GF-D8 (cell line): ENCODE measurements around the gene NINJ1.

Experiments used
- DNase-seq: peaks from one replicate; lab custom pipeline; 2025; lab: John Stamatoyannopoulos, UW

NINJ1 gene

GRCh38 chr9:93099551-93100275 is 34.3 kb downstream of the NINJ1 start:
- DNase-seq: no peak

GRCh38 chr9:93098236-93098946 is 35.7 kb downstream of the NINJ1 start:
- peak; percentile 68 for DNase-seq

- no peak for DNase-seq
Measured at GRCh38 chr9:93097511-93098201, 36.4 kb downstream of the NINJ1 start.

- DNase-seq: no peak
Measured at GRCh38 chr9:93096811-93097382, 37.2 kb downstream of the NINJ1 start.

GRCh38 chr9:93096131-93096802 is 37.8 kb downstream of the NINJ1 start, which contains the start of gene CARD19:
TSS of gene CARD19 (plus strand) at chr9:93096217. CDS start at chr9:93096346, 129 bp downstream.
- no peak for DNase-seq

GRCh38 chr9:93095205-93096130 is 38.6 kb downstream of the NINJ1 start:
- peak; percentile 97 for DNase-seq

GRCh38 chr9:93094658-93095204 is 39.3 kb downstream of the NINJ1 start:
- DNase-seq: peak; percentile 30

GRCh38 chr9:93093877-93094657 is 40.0 kb downstream of the NINJ1 start:
- no peak for DNase-seq

- no peak for DNase-seq
Measured at GRCh38 chr9:93093127-93093876, 40.7 kb downstream of the NINJ1 start.

GRCh38 chr9:93092251-93092991 is 41.6 kb downstream of the NINJ1 start:
- DNase-seq: no peak

- no peak for DNase-seq
Measured at GRCh38 chr9:93091453-93092081, 42.5 kb downstream of the NINJ1 start.

GRCh38 chr9:93091056-93091452 is 43.0 kb downstream of the NINJ1 start:
- DNase-seq: no peak

GRCh38 chr9:93090091-93090655 is 43.9 kb downstream of the NINJ1 start:
- no peak for DNase-seq

GRCh38 chr9:93089481-93089991 is 44.5 kb downstream of the NINJ1 start:
- DNase-seq: no peak

GRCh38 chr9:93089024-93089423 is 45.0 kb downstream of the NINJ1 start:
- DNase-seq: no peak

GRCh38 chr9:93088656-93089015 is 45.4 kb downstream of the NINJ1 start:
- no peak for DNase-seq

GRCh38 chr9:93087971-93088655 is 45.9 kb downstream of the NINJ1 start:
- no peak for DNase-seq
